Measurements from ENCODE around the gene CDH15. TPM values are rescaled to one million over a fixed set of nuclear protein-coding genes. Genes with fewer than 3 reads are reported as not detected.
"Not testable (repeated sequence)": the region's sequence is repeated elsewhere in the genome, so short reads cannot be mapped to it uniquely, and the experiment has no call there.

The CDH15 gene
- polyA plus RNA-seq, 12 donors: 83.2 to 459 (median 134) TPM

DNA sequence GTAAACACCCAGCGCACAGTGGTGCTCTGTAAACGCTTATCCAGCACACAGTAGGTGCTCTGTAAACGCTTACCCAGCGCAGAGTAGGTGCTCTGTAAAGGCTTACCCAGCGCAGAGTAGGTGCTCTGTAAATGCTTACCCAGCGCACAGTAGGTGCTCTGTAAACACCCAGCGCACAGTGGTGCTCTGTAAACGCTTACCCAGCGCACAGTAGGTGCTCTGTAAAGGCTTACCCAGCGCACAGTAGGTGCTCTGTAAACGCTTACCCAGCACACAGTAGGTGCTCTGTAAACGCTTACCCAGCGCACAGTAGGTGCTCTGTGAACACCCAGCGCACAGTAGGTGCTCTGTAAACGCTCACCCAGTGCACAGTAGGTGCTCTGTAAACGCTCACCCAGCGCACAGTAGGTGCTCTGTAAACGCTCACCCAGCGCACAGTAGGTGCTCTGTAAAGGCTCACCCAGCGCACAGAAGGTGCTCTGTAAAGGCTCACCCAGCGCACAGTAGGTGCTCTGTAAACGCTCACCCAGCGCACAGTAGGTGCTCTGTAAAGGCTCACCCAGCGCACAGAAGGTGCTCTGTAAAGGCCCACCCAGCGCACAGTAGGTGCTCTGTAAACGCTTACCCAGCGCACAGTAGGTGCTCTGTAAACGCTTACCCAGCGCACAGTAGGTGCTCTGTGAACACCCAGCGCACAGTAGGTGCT lies 14.5 kb downstream of the CDH15 start:
- DNase-seq: not testable (repeated sequence)

DNA sequence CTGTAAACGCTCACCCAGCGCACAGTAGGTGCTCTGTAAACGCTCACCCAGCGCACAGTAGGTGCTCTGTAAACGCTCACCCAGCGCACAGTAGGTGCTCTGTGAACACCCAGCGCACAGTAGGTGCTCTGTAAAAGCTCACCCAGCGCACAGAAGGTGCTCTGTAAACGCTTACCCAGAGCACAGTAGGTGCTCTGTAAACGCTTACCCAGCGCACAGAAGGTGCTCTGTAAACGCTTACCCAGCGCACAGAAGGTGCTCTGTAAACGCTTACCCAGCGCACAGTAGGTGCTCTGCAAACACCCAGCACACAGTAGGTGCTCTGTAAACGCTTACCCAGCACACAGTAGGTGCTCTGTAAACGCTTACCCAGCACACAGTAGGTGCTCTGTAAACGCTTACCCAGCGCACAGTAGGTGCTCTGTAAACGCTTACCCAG lies 15.1 kb downstream of the CDH15 start:
- not testable (repeated sequence) for DNase-seq

DNA sequence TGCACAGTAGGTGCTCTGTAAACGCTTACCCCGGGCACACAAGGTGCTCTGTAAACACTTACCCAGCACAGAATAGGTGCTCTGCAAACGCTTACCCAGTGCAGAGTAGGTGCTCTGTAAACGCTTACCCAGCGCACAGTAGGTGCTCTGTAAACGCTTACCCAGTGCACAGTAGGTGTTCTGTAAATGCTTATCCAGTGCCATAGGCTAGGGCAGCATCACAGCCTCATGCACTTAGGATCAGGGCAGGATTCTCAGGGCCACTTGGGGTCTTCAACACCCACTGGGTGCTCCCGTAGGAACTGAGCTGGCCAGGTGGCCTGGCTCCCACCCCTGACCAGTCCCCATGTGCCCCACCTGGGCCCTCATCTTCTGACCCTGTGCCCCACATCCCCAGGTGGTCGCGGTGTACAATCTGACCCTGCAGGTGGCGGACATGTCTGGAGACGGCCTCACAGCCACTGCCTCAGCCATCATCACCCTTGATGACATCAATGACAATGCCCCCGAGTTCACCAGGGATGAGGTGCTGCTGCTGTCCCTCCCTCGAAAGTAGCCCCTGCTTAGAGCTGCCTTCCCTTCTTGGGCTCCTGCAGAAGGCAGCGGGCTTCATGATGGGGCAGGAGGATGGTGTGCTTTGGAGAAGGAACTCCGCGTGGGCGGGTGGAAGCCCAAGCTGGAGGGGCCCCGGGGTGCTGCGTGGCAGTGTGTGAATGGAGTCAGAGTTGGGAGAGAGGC lies 15.7 kb downstream of the CDH15 start:
- DNase-seq: no peak

DNA sequence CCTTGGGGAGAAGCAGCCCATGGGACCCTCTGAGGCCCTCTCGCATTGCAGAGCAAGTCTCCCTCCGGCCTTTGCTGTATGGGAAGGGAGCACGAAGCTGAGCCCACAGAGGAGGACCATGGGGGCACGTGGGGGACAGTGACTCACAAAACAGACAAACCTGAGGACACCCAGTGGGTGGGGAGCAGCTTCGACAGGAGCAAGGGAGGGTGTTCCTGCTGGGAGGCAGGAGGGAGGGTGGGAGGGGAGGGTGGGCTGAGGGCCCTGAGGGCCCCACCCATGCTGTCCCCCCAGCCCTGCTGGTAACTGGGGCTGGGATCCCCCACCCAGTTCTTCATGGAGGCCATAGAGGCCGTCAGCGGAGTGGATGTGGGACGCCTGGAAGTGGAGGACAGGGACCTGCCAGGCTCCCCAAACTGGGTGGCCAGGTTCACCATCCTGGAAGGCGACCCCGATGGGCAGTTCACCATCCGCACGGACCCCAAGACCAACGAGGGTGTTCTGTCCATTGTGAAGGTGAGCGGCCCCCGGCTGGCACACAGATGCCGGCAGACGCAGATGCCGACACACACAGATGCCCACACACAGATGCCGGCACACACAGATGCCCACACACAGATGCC lies 16.3 kb downstream of the CDH15 start:
- no peak for DNase-seq

DNA sequence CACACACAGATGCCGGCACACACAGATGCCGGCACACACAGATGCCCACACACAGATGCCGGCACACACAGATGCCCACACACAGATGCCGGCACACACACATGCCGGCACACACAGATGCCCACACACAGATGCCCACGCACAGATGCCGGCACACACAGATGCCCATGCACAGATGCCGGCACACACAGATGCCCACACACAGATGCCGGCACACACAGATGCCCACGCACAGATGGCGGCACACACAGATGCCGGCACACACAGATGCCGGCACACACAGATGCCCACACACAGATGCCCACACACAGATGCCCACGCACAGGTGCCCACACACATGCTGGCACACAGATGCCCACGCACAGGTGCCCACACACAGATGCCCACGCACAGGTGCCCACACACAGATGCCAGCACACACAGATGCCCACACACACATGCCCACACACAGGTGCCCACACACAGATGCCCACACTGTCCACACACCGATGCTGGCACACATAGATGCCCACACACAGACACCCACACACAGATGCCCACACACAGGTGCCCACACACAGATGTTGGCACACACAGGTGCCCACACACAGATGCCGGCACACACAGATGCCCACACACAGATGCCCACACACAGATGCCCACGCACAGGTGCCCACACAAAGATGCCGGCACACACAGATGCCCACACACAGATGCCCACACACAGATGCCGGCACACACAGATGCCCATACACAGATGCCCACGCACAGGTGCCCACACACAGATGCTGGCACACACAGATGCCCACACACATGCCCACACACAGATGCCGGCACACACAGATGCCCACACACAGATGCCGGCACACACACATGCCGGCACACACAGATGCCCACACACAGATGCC lies 17.2 kb downstream of the CDH15 start:
- not testable (repeated sequence) for DNase-seq

DNA sequence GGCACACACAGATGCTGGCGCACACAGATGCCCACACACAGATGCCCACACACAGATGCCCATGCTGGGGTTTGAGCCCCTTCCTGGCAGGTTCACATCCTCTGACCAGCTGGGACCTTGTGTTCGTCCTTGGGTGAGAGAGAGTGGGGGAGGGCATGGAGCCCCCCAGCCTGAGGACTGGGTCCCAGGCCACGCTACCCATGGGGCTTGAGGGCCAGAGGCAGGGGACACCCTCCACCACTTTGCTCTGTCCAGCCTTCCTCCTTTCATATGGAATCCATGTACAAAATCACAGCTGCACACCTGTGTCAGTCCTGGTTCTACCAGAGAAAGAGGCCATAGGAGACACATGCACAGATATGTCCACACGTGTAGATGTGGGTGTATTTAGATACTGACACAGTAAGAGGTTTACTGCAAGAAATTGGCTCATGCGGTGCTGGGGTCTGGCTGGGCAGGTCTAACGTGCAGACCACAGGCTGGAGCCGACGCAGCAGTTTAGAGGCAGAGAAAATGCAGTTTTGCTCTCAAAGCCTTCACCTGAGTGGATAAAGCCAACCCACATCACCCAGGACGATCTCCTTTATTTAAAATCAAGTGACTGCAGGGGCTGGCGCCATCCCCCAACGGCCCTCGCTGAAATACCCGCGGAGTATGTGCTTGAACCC lies 17.9 kb downstream of the CDH15 start:
- no peak for DNase-seq

DNA sequence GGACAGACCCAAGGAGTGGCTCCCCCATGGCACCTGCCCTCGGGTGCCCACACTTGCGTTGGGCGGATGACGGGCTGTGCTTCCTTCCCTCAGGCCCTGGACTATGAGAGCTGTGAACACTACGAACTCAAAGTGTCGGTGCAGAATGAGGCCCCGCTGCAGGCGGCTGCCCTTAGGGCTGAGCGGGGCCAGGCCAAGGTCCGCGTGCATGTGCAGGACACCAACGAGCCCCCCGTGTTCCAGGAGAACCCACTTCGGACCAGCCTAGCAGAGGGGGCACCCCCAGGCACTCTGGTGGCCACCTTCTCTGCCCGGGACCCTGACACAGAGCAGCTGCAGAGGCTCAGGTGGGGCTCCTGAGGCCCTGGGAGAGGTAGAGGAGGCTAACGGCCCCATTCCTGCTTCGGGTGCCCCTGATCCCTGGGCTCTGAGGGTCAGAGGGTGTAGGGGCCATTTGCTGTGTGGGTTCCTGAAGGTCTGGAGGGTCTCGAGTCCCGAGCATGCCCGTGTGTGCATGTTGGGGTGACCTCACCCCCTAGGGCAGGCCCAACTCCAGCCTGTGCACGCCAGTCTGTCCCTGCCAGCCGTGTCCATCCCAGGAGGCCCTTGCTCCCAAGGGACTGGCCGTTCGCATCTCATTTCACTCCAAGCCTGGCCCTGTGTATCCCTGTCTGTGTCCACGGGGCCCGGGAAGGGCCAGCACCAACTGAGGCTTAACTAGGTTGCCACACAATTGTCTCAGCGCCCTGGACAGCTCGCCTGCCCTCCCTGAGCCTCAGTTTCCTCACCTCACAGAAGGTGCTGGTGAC lies 18.8 kb downstream of the CDH15 start:
- DNase-seq: no peak

DNA sequence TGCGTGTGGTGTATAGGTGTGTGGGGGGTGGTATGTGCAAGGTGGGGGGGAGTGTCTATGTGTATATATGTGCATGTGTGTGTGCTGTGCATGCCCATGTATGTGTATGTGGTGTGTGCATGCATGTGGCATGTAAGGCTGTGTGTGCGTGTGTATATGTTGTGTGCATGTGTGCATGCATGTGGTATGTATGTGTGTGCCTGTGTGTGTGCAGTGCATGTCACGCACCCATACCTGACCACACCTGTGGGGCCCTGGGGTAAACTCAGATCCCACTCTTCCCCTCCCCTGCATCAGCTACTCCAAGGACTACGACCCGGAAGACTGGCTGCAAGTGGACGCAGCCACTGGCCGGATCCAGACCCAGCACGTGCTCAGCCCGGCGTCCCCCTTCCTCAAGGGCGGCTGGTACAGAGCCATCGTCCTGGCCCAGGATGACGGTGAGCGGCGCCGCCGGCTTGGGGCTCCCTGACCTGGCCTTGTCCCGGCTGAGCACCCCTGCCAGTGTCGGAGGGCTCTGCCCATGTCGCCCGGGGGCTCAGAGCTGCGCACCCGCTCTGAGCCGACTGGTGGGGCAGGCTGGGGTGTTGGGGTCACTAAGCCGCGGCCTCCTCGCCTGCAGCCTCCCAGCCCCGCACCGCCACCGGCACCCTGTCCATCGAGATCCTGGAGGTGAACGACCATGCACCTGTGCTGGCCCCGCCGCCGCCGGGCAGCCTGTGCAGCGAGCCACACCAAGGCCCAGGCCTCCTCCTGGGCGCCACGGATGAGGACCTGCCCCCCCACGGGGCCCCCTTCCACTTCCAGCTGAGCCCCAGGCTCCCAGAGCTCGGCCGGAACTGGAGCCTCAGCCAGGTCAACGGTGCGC lies 19.7 kb downstream of the CDH15 start:
- DNase-seq: no peak

DNA sequence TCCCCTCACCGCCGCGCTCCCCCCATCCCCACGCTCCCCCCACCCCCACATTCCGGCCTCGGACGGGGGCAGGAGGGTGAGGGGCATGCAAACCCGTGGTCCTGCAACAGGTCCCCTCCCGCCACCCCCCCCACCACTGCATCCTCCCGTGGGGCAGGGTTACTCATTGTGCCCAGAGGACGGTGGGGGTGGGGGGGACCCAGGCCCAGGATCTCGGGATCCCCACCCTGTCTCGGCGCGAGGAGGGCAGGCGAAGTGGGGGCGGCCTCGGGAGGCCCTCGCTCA lies 20.3 kb downstream of the CDH15 start:
- no peak for DNase-seq

DNA sequence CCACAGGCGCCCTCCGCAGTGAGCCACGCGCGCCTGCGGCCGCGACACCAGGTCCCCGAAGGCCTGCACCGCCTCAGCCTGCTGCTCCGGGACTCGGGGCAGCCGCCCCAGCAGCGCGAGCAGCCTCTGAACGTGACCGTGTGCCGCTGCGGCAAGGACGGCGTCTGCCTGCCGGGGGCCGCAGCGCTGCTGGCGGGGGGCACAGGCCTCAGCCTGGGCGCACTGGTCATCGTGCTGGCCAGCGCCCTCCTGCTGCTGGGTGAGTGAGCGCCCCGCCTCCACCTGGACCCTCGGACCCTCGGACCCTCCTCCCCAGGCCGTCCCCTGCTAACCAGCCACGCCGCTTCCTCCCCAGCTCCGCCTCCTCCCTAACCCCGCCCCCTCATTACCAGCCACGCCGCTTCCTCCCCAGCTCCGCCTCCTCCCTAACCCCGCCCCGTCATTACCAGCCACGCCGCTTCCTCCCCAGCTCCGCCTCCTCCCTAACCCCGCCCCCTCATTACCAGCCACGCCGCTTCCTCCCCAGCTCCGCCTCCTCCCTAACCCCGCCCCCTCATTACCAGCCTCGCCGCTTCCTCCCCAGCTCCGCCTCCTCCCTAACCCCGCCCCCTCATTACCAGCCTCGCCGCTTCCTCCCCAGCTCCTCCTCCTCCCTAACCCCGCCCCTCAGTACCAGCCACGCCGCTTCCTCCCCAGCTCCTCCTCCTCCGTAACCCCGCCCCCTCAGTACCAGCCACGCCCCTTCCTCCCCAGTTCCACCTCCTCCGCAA lies 20.8 kb downstream of the CDH15 start:
- DNase-seq: not testable (repeated sequence)

DNA sequence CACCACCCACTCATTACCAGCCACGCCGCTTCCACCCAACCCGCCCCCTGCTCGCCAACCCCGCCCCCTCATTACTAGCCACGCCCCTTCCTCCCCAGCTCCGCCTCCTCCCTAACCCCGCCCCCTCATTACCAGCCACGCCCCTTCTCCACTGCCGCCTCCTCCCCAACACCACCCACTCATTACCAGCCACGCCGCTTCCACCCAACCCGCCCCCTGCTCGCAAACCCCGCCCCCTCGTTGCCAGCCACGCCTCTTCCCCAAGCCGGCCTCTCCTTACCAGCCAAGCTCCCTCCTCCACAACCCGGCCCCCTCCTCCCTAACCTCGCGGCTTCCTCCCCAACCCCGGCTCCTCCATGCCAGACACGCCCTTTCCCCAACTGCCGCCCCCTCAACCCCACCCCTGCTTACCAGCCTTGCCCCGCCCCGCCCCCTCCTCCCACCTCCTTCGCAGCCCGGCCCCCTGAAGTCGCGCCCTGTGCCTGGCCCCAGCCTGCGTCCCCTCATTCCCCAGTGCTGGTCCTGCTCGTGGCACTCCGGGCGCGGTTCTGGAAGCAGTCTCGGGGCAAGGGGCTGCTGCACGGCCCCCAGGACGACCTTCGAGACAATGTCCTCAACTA lies 21.5 kb downstream of the CDH15 start:
- no peak for DNase-seq

DNA sequence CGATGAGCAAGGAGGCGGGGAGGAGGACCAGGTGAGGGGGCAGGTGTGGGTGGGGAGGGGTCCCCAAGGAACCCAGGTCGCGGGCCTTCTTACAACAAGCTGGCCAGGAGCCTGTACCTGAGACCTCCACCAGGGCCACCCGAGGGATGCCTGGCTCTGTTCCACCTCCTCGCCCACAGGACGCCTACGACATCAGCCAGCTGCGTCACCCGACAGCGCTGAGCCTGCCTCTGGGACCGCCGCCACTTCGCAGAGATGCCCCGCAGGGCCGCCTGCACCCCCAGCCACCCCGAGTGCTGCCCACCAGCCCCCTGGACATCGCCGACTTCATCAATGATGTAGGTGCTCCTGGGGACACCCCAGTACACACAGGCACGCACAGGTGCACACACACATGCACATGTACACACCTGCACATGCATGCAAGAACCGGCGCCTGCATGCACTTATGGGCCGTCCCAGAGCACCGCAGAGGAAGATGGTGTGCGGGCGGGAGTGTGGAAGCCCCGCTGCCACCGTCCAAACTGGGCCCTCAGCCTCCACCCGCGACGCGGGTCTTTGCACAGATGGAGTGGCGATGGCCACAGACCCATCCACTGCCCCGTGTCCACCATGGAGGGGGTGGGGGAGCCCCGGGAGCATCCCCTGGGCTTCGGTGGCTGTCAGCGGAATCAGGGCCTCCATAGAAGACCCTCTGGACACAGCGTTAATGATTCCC lies 22.2 kb downstream of the CDH15 start:
- no peak for DNase-seq

DNA sequence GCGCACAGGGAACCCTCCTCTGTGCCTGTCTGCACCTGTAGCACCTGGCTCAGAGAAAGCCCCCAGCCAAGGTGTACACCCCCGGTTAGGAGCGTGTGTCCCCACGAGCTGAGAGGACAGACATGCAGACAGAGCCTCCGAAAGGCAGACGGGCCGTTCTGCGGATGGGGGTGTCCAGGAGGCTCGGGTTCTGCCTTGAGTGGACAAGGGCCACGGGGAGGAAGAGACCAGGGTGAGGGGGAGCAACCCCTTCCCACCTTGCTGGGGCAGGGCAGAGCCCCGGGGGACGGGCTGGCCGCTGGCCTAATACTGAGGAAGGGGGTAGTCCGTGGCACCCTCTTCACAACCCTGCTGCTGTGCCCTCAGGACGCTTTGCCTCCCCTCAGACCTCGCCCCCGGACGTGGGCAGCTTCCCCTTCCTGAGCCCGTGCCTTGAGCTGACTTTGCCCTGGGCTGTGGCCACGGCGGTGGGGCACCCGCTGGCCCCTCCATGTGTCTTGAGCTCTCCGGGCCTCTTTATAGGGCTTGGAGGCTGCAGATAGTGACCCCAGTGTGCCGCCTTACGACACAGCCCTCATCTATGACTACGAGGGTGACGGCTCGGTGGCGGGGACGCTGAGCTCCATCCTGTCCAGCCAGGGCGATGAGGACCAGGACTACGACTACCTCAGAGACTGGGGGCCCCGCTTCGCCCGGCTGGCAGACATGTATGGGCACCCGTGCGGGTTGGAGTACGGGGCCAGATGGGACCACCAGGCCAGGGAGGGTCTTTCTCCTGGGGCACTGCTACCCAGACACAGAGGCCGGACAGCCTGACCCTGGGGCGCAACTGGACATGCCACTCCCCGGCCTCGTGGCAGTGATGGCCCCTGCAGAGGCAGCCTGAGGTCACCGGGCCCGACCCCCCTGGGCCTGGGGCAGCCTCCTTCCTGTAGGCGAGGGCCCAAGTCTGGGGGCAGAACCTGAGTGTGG lies 23.1 kb downstream of the CDH15 start:
- no peak for DNase-seq

DNA sequence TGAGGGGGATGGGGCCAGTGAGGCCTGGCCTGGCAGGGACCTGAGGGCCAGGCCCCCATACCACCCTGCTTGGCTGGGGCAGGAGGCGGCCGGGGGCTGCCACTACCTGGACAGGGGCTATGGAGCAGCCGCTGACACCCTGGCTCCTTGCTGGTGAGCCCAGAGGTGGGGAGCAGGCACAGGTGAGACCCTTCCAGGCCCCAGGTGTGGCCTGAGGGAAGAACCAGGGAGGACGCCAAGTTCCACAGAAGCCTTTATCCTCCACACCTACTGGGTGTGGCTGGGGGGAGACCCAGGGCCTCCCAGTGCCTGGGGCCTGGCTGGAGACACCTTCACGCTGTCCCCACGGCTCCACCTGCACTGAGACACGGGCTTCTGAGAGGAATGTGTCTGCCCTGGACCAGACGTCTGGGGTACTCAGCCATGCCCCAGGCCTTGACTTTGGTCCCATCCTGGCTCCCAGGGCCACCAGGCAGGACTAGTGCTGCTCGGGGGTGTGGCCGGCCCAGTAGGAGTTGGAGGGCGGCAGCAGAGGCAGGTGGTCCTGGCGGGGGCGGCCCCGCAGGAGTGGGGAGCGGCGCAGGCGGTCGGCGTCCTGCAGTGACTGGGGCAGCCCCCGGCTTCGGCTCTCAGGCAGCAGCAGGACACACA lies 24.1 kb downstream of the CDH15 start:
- DNase-seq: no peak

DNA sequence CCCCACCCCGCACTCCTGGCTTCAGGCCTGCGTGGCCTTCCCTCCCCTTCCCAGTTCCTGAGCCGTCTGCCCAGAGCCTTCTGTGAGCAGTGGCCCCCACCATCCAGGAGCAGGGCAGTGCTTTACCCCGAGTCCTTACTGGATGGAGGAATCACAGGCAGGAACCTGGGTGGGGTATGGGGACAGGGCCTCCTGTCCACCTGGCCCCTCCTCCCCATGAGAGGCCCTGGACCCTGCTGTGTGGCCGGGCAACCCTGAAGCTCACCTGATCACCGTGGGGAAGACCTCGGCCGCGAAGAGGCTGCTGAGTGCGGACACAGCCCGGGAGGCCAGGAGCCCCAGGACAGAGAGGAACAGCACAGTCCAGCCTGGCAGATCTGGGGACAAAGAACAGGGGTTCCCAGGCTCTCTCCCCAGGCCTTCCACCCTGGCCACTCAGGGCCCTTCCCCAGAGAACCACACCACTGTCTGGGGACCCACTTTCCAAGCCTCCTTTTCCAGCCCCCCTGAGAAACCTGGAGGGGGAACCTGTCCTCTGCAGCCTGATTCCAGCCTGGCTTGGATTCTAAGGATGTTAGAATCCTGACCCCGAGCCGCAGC lies 25.6 kb downstream of the CDH15 start:
- no peak for DNase-seq

Measured in muscle of arm (tissue), 12 donors.